Measurements from ENCODE around the gene ASTN2.

ASTN2 gene

GRCh38 chr9:117030254-117030768, 384.5 kb downstream of the ASTN2 start:
- H2BK15ac ChIP-seq (ENCODE audit: low read length): no peak overlapping the region
- no peak overlapping the region for H2BK120ac ChIP-seq (ENCODE audit: low read depth, low read length)
- no peak overlapping the region for H2AFZ ChIP-seq (ENCODE audit: low read length)
- no peak overlapping the region for H2AK5ac ChIP-seq (ENCODE audit: low read depth, low read length)
- no peak overlapping the region for H4K8ac ChIP-seq (ENCODE audit: low read depth, low read length)
- WGBS, 2 donors (ENCODE audit: extremely low coverage in 2 of 2, insufficient read length in 2 of 2, insufficient replicate concordance in 1 of 2): no CpG with 5 or more reads among the region's 3 CpGs
- no peaks in the 10 kb centered on the region for H3K27me3 ChIP-seq (ENCODE audit: control insufficient read depth in 3 of 3, insufficient read depth in 3 of 3, low read depth in 1 of 3, low read length in 3 of 3)
- no peaks in the 10 kb centered on the region for H3K9me3 ChIP-seq (replicated peaks in 1 of 2; ENCODE audit: control insufficient read depth in 2 of 2, insufficient read depth in 1 of 2, low read depth in 1 of 2, low read length in 2 of 2)
- H3K4me3 ChIP-seq (ENCODE audit: low read length in 2 of 2): no peak overlapping the region
- no peak overlapping the region for H4K91ac ChIP-seq (ENCODE audit: low read depth, low read length, poor library complexity)
- no peak overlapping the region for H3K18ac ChIP-seq (ENCODE audit: low read length)
- H3K9ac ChIP-seq (ENCODE audit: low read depth, low read length, poor library complexity): no peak overlapping the region
- no peak overlapping the region for H3K14ac ChIP-seq (ENCODE audit: low read length)
- no peak overlapping the region for H3K27ac ChIP-seq (replicated peaks; ENCODE audit: low read length)
- H3K4me2 ChIP-seq (ENCODE audit: insufficient read depth, low read length, poor library complexity, severe bottlenecking): no peak overlapping the region
- H3K79me1 ChIP-seq (ENCODE audit: low read depth, low read length): no peaks in the 10 kb centered on the region
- no peaks in the 10 kb centered on the region for H3K36me3 ChIP-seq (replicated peaks in 1 of 2; ENCODE audit: control insufficient read depth in 2 of 2, insufficient read depth in 2 of 2, low read length in 2 of 2)
- H3K23ac ChIP-seq (ENCODE audit: low read depth, low read length, poor library complexity): no peak overlapping the region
- no peak overlapping the region for H2BK12ac ChIP-seq (ENCODE audit: low read length)
- no peak for DNase-seq (ENCODE audit: low spot score)
- no peak overlapping the region for H2BK5ac ChIP-seq (ENCODE audit: low read length)
- H3K4ac ChIP-seq (ENCODE audit: low read length): no peak overlapping the region
- H3K4me1 ChIP-seq (ENCODE audit: control insufficient read depth in 2 of 2, insufficient read depth in 1 of 2, low read depth in 1 of 2, low read length in 2 of 2): peaks cover 0 to 5% of the 10 kb centered on the region in 2 donors

- Histone ChIP-seq H3K18ac (ENCODE audit: low read length) (no peak overlapping the region), H3K14ac (ENCODE audit: low read length) (no peak overlapping the region), H3K27ac (replicated peaks; ENCODE audit: low read length) (no peak overlapping the region), H4K8ac (ENCODE audit: low read depth, low read length) (no peak overlapping the region), H2BK5ac (ENCODE audit: low read length) (no peak overlapping the region), H2BK12ac (ENCODE audit: low read length) (no peak overlapping the region), H3K36me3 (replicated peaks in 1 of 2; ENCODE audit: control insufficient read depth in 2 of 2, insufficient read depth in 2 of 2, low read length in 2 of 2) (no peaks in the 10 kb centered on the region), H3K4me2 (ENCODE audit: insufficient read depth, low read length, poor library complexity, severe bottlenecking) (no peak overlapping the region), H4K91ac (ENCODE audit: low read depth, low read length, poor library complexity) (no peak overlapping the region), H3K9ac (ENCODE audit: low read depth, low read length, poor library complexity) (no peak overlapping the region), H3K23ac (ENCODE audit: low read depth, low read length, poor library complexity) (no peak overlapping the region), H3K4me3 (ENCODE audit: low read length in 2 of 2) (no peak overlapping the region), H3K9me3 (replicated peaks in 1 of 2; ENCODE audit: control insufficient read depth in 2 of 2, insufficient read depth in 1 of 2, low read depth in 1 of 2, low read length in 2 of 2) (no peaks in the 10 kb centered on the region), H3K79me1 (ENCODE audit: low read depth, low read length) (no peaks in the 10 kb centered on the region), H3K4ac (ENCODE audit: low read length) (no peak overlapping the region), H2BK15ac (ENCODE audit: low read length) (no peak overlapping the region), H2AK5ac (ENCODE audit: low read depth, low read length) (no peak overlapping the region), H3K27me3 (ENCODE audit: control insufficient read depth in 3 of 3, insufficient read depth in 3 of 3, low read depth in 1 of 3, low read length in 3 of 3) (no peaks in the 10 kb centered on the region), H2BK120ac (ENCODE audit: low read depth, low read length) (no peak overlapping the region), H2AFZ (ENCODE audit: low read length) (no peak overlapping the region), H3K4me1 (ENCODE audit: control insufficient read depth in 2 of 2, insufficient read depth in 1 of 2, low read depth in 1 of 2, low read length in 2 of 2) (peaks cover 0 to 5% of the 10 kb centered on the region in 2 donors)
- WGBS, 2 donors (ENCODE audit: extremely low coverage in 2 of 2, insufficient read length in 2 of 2, insufficient replicate concordance in 1 of 2): no CpG with 5 or more reads among the region's 3 CpGs
- DNase-seq (ENCODE audit: low spot score): no peak
Measured at GRCh38 chr9:117029341-117029740, 385.5 kb downstream of the ASTN2 start.

- no peak overlapping the region for H2BK5ac ChIP-seq (ENCODE audit: low read length)
- no peak overlapping the region for H3K14ac ChIP-seq (ENCODE audit: low read length)
- no peak overlapping the region for H2BK12ac ChIP-seq (ENCODE audit: low read length)
- H2AK5ac ChIP-seq (ENCODE audit: low read depth, low read length): no peak overlapping the region
- no peak overlapping the region for H3K9ac ChIP-seq (ENCODE audit: low read depth, low read length, poor library complexity)
- H3K4me2 ChIP-seq (ENCODE audit: insufficient read depth, low read length, poor library complexity, severe bottlenecking): no peak overlapping the region
- no peaks in the 10 kb centered on the region for H3K36me3 ChIP-seq (replicated peaks in 1 of 2; ENCODE audit: control insufficient read depth in 2 of 2, insufficient read depth in 2 of 2, low read length in 2 of 2)
- H4K91ac ChIP-seq (ENCODE audit: low read depth, low read length, poor library complexity): no peak overlapping the region
- H4K8ac ChIP-seq (ENCODE audit: low read depth, low read length): no peak overlapping the region
- H3K9me3 ChIP-seq (replicated peaks in 1 of 2; ENCODE audit: control insufficient read depth in 2 of 2, insufficient read depth in 1 of 2, low read depth in 1 of 2, low read length in 2 of 2): no peaks in the 10 kb centered on the region
- H3K23ac ChIP-seq (ENCODE audit: low read depth, low read length, poor library complexity): no peak overlapping the region
- H3K27me3 ChIP-seq (ENCODE audit: control insufficient read depth in 3 of 3, insufficient read depth in 3 of 3, low read depth in 1 of 3, low read length in 3 of 3): no peaks in the 10 kb centered on the region
- H2BK15ac ChIP-seq (ENCODE audit: low read length): no peak overlapping the region
- no peak overlapping the region for H3K18ac ChIP-seq (ENCODE audit: low read length)
- no peak overlapping the region for H2AFZ ChIP-seq (ENCODE audit: low read length)
- no CpG with 5 or more reads among the region's 2 CpGs for WGBS, 2 donors (ENCODE audit: extremely low coverage in 2 of 2, insufficient read length in 2 of 2, insufficient replicate concordance in 1 of 2)
- no peak overlapping the region for H2BK120ac ChIP-seq (ENCODE audit: low read depth, low read length)
- no peak overlapping the region for H3K27ac ChIP-seq (replicated peaks; ENCODE audit: low read length)
- H3K4me3 ChIP-seq (ENCODE audit: low read length in 2 of 2): no peak overlapping the region
- H3K4ac ChIP-seq (ENCODE audit: low read length): no peak overlapping the region
- DNase-seq (ENCODE audit: low spot score): no peak
- H3K79me1 ChIP-seq (ENCODE audit: low read depth, low read length): no peaks in the 10 kb centered on the region
- H3K4me1 ChIP-seq (ENCODE audit: control insufficient read depth in 2 of 2, insufficient read depth in 1 of 2, low read depth in 1 of 2, low read length in 2 of 2): peaks cover 0 to 5% of the 10 kb centered on the region in 2 donors
Measured at GRCh38 chr9:117028103-117028858, 386.6 kb downstream of the ASTN2 start.

GRCh38 chr9:117021906-117022305, 393.0 kb downstream of the ASTN2 start:
- no peak overlapping the region for H2BK15ac ChIP-seq (ENCODE audit: low read length)
- no peak for DNase-seq (ENCODE audit: low spot score)

More at GRCh38 chr9:117021906-117022305, 393.0 kb downstream of the ASTN2 start:
- Histone ChIP-seq H3K18ac (ENCODE audit: low read length) (no peak overlapping the region), H4K91ac (ENCODE audit: low read depth, low read length, poor library complexity) (no peak overlapping the region), H2AK5ac (ENCODE audit: low read depth, low read length) (no peak overlapping the region), H3K4me3 (ENCODE audit: low read length in 2 of 2) (no peak overlapping the region), H3K79me1 (ENCODE audit: low read depth, low read length) (no peaks in the 10 kb centered on the region), H3K4me2 (ENCODE audit: insufficient read depth, low read length, poor library complexity, severe bottlenecking) (no peak overlapping the region), H3K9me3 (replicated peaks in 1 of 2; ENCODE audit: control insufficient read depth in 2 of 2, insufficient read depth in 1 of 2, low read depth in 1 of 2, low read length in 2 of 2) (no peaks in the 10 kb centered on the region), H3K14ac (ENCODE audit: low read length) (no peak overlapping the region), H2AFZ (ENCODE audit: low read length) (no peak overlapping the region), H4K8ac (ENCODE audit: low read depth, low read length) (no peak overlapping the region), H3K27me3 (ENCODE audit: control insufficient read depth in 3 of 3, insufficient read depth in 3 of 3, low read depth in 1 of 3, low read length in 3 of 3) (no peaks in the 10 kb centered on the region), H2BK12ac (ENCODE audit: low read length) (no peak overlapping the region), H3K4me1 (ENCODE audit: control insufficient read depth in 2 of 2, insufficient read depth in 1 of 2, low read depth in 1 of 2, low read length in 2 of 2) (no peaks in the 10 kb centered on the region), H2BK5ac (ENCODE audit: low read length) (no peak overlapping the region), H3K27ac (replicated peaks; ENCODE audit: low read length) (no peak overlapping the region), H2BK120ac (ENCODE audit: low read depth, low read length) (no peak overlapping the region), H3K23ac (ENCODE audit: low read depth, low read length, poor library complexity) (no peak overlapping the region), H3K4ac (ENCODE audit: low read length) (no peak overlapping the region), H3K36me3 (replicated peaks in 1 of 2; ENCODE audit: control insufficient read depth in 2 of 2, insufficient read depth in 2 of 2, low read length in 2 of 2) (no peaks in the 10 kb centered on the region), H3K9ac (ENCODE audit: low read depth, low read length, poor library complexity) (no peak overlapping the region)
- no CpG with 5 or more reads among the region's 2 CpGs for WGBS, 2 donors (ENCODE audit: extremely low coverage in 2 of 2, insufficient read length in 2 of 2, insufficient replicate concordance in 1 of 2)
